GM23338 (cell line): ENCODE data around the gene RFESD. TPM values are rescaled to one million over a fixed set of nuclear protein-coding genes. Genes with fewer than 3 reads are reported as not detected.

Experiments
- ATAC-seq: fragments of 200-7000 bp; cut with Tn5 transposase; 3 replicates; pipeline ENCODE4 v1.9.1; 2020
- DNase-seq: peaks from one replicate; pipeline ENCODE4 v3.0.0-alpha.2; 2015; ENCODE audit warnings: low spot score
- H2AFZ ChIP-seq: fragments of 200-600 bp; sonication (generic); 2 replicates; pipeline ENCODE4 v1.8.0; 2016; ENCODE audit warnings: antibody characterized with exemption, mild to moderate bottlenecking, moderate library complexity
- H3F3A ChIP-seq: fragments of 200-600 bp; sonication (generic); replicated peaks from 2 replicates; pipeline ENCODE4 v1.8.0; 2017; ENCODE audit warnings: antibody characterized with exemption, mixed run types, low read depth
- H3K27ac ChIP-seq: fragments of 200-600 bp; sonication (generic); 2 replicates; pipeline ENCODE4 v1.6.1; 2016; ENCODE audit warnings: low read depth
- H3K27me3 ChIP-seq: fragments of 200-600 bp; sonication (generic); 2 replicates; pipeline ENCODE4 v1.8.0; 2016; ENCODE audit warnings: mild to moderate bottlenecking, mixed run types, moderate library complexity; ENCODE audit not compliant: insufficient read depth
- H3K36me3 ChIP-seq: fragments of 200-600 bp; sonication (generic); 2 replicates; pipeline ENCODE4 v1.8.0; 2016; ENCODE audit warnings: mild to moderate bottlenecking; ENCODE audit not compliant: insufficient read depth
- H3K4me1 ChIP-seq: fragments of 200-600 bp; sonication (generic); 2 replicates; pipeline ENCODE4 v1.8.0; 2016; ENCODE audit warnings: mild to moderate bottlenecking, moderate library complexity; ENCODE audit not compliant: insufficient read depth
- H3K4me2 ChIP-seq: fragments of 200-600 bp; sonication (generic); 2 replicates; pipeline ENCODE4 v1.7.1; 2017; ENCODE audit warnings: mixed run types
- H3K4me3 ChIP-seq: fragments of 200-600 bp; sonication (generic); 2 replicates; pipeline ENCODE4 v1.6.1; 2016; ENCODE audit warnings: mixed run types
- H3K79me2 ChIP-seq: fragments of 200-600 bp; sonication (generic); replicated peaks from 2 replicates; pipeline ENCODE4 v1.8.0; 2017; ENCODE audit warnings: mild to moderate bottlenecking; ENCODE audit not compliant: insufficient read depth
- H3K9me2 ChIP-seq: fragments of 200-600 bp; sonication (generic); 2 replicates; pipeline ENCODE4 v1.8.0; 2017; ENCODE audit not compliant: insufficient read depth
- H4K20me1 ChIP-seq: fragments of 200-600 bp; sonication (generic); replicated peaks from 2 replicates; pipeline ENCODE4 v1.8.0; 2017; ENCODE audit warnings: mild to moderate bottlenecking; ENCODE audit not compliant: insufficient read depth
- H3K27ac Mint-ChIP-seq: 2 replicates; pipeline ENCODE4 v1.8.0; 2020; ENCODE audit warnings: inconsistent platforms, mild to moderate bottlenecking, moderate library complexity, mixed read lengths
- H3K27me3 Mint-ChIP-seq: 3 replicates; pipeline ENCODE4 v1.8.0; 2022; ENCODE audit warnings: low read depth, mild to moderate bottlenecking, moderate library complexity, mixed read lengths, inconsistent platforms; ENCODE audit not compliant: insufficient read depth, poor library complexity
- H3K36me3 Mint-ChIP-seq: 3 replicates; pipeline ENCODE4 v1.8.0; 2021; ENCODE audit warnings: low read depth, mild to moderate bottlenecking, inconsistent platforms, moderate library complexity, mixed read lengths
- H3K4me1 Mint-ChIP-seq: 3 replicates; pipeline ENCODE4 v1.8.0; 2020; ENCODE audit warnings: mild to moderate bottlenecking, inconsistent platforms, mixed read lengths
- H3K4me3 Mint-ChIP-seq: 3 replicates; pipeline ENCODE4 v1.8.0; 2021; ENCODE audit warnings: moderate library complexity, mild to moderate bottlenecking, inconsistent platforms, mixed read lengths
- H3K9me3 Mint-ChIP-seq: 3 replicates; pipeline ENCODE4 v1.8.0; 2020; ENCODE audit warnings: moderate library complexity, mild to moderate bottlenecking, inconsistent platforms, mixed read lengths
- CREB1 ChIP-seq: fragments of 250-450 bp; sonication (Bioruptor Pico); IDR thresholded peaks from 2 replicates; pipeline ENCODE4 v1.5.0; 2020; ENCODE audit warnings: low read depth, mild to moderate bottlenecking, moderate library complexity
- CTCF ChIP-seq, 2 experiments: fragments of 200-600 bp in 1 of 2; sonication (generic) in 1 of 2; conservative IDR thresholded peaks; 2 replicates each; pipeline versions ENCODE4 v1.5.1 to v1.6.1; 2016 to 2017; ENCODE audit warnings: antibody characterized with exemption in 2 of 2, low read depth in 2 of 2, mild to moderate bottlenecking in 2 of 2, moderate library complexity in 1 of 2
- ETS1 ChIP-seq: IDR thresholded peaks from 2 replicates; pipeline ENCODE4 v1.6.1; 2016; ENCODE audit warnings: antibody characterized with exemption
- EZH2 ChIP-seq: fragments of 200-600 bp; sonication (generic); IDR thresholded peaks from one replicate; pipeline ENCODE4 v1.8.0; 2017; ENCODE audit warnings: antibody characterized with exemption, mild to moderate bottlenecking, low read depth; ENCODE audit not compliant: unreplicated experiment
- NANOG ChIP-seq: IDR thresholded peaks from 2 replicates; pipeline ENCODE4 v1.6.1; 2016; ENCODE audit warnings: antibody characterized with exemption, borderline replicate concordance
- POLR2AphosphoS5 ChIP-seq: IDR thresholded peaks from 2 replicates; pipeline ENCODE4 v1.6.1; 2016; ENCODE audit warnings: antibody characterized with exemption, low read depth
- REST ChIP-seq: IDR thresholded peaks from one replicate; pipeline ENCODE4 v1.6.1; 2018; ENCODE audit warnings: antibody characterized with exemption; ENCODE audit not compliant: unreplicated experiment
- ZNF114 ChIP-seq: fragments of 250-450 bp; sonication (Bioruptor Pico); IDR thresholded peaks from 2 replicates; pipeline ENCODE4 v1.5.0; 2020; ENCODE audit warnings: mild to moderate bottlenecking, moderate library complexity
- polyA plus RNA-seq: library from polyadenylated mRNA; unstranded; fragments of >200 nt; fragmentation: Nextera tagmentation; extraction: Ambion mirVana; gene quantifications from 2 replicates; pipeline ENCODE4 v1.2.1, GENCODE V29; 2016
- total RNA-seq: library from RNA; depleted of rRNA; stranded (reverse); fragments of >200 nt; shearing (Covaris generic); gene quantifications from 2 replicates; pipeline ENCODE4 v1.2.3, GENCODE V29; 2014

Gene RFESD
- total and polyA plus RNA-seq, 2 experiments from 2014 or later: 2.4 to 6.9 TPM

GRCh38 chr5:95619514-95620029, 27.0 kb upstream of the RFESD start:
- Histone ChIP-seq H2AFZ (peak overlapping the region; percentile 97), H3K4me2 (peak overlapping the region; percentile 78)
- ATAC-seq: peak; percentile 36

GRCh38 chr5:95620030-95620869, 26.3 kb upstream of the RFESD start, which contains the start of gene GPR150:
GPR150 (plus strand) TSS chr5:95620087; CDS start chr5:95620276, 189 bp downstream.
- peak within 1 kb of the TSS; percentile 82 for H3K4me3 Mint-ChIP-seq
- no peak within 1 kb of the TSS for H3K27ac ChIP-seq
- peak within 1 kb of the TSS; percentile 62 for H3K4me3 ChIP-seq
- peaks cover 3% of the 10 kb centered on the region; the same call in 1 of the 3 replicates for H3K36me3 Mint-ChIP-seq
- peaks cover 5% of the 10 kb centered on the region; the same call in 2 of the 3 replicates for H3K9me3 Mint-ChIP-seq
- no peaks in the 10 kb centered on the region for H3F3A ChIP-seq
- H3K4me2 ChIP-seq: peak within 1 kb of the TSS; percentile 78
- peaks cover 65% of the 10 kb centered on the region for H3K27me3 ChIP-seq
- H3K79me2 ChIP-seq: no peaks in the 10 kb centered on the region
- peaks cover 7% of the 10 kb centered on the region; the same call in 1 of the 2 replicates for H3K9me2 ChIP-seq
- peaks cover 7% of the 10 kb centered on the region; the same call in 1 of the 2 replicates for H3K4me1 ChIP-seq
- H3K27me3 Mint-ChIP-seq: peaks cover 43% of the 10 kb centered on the region
- no peaks in the 10 kb centered on the region for H4K20me1 ChIP-seq
- DNase-seq (peak; percentile 66), ATAC-seq (peak; percentile 61)
- peak within 1 kb of the TSS; percentile 97 for H2AFZ ChIP-seq
- no peaks in the 10 kb centered on the region for H3K36me3 ChIP-seq
- no peak within 1 kb of the TSS for H3K27ac Mint-ChIP-seq
- peaks cover 13% of the 10 kb centered on the region for H3K4me1 Mint-ChIP-seq
- TF ChIP-seq ETS1: no peak
- no peak for TF ChIP-seq CTCF (conservative IDR thresholded peaks at IDR 0.05; ENCODE audit: low read depth in 2 of 2)
- no peak for TF ChIP-seq EZH2
- TF ChIP-seq POLR2AphosphoS5: no peak
- no peak for TF ChIP-seq CREB1
- no peak for TF ChIP-seq REST
- no peak for TF ChIP-seq NANOG
- TF ChIP-seq ZNF114 (CRISPR knock-in tag): no peak

More at GRCh38 chr5:95619514-95620029, 27.0 kb upstream of the RFESD start:
- Mint-ChIP-seq H3K36me3 (peaks cover 3% of the 10 kb centered on the region; the same call in 1 of the 3 replicates), H3K27me3 (peaks cover 43% of the 10 kb centered on the region), H3K4me3 (peak overlapping the region; percentile 82), H3K4me1 (peaks cover 13% of the 10 kb centered on the region), H3K9me3 (peaks cover 5% of the 10 kb centered on the region), H3K27ac (no peak overlapping the region)
- Histone ChIP-seq H3K36me3 (no peaks in the 10 kb centered on the region), H3K27me3 (peaks cover 65% of the 10 kb centered on the region), H3F3A (no peaks in the 10 kb centered on the region), H3K27ac (no peak overlapping the region), H3K4me3 (peak overlapping the region; percentile 62), H3K79me2 (no peaks in the 10 kb centered on the region), H3K9me2 (peaks cover 6% of the 10 kb centered on the region; the same call in 1 of the 2 replicates), H4K20me1 (no peaks in the 10 kb centered on the region), H3K4me1 (peaks cover 7% of the 10 kb centered on the region; the same call in 1 of the 2 replicates)
- no peak for DNase-seq
- TF ChIP-seq CREB1 (no peak), EZH2 (peak; percentile 56)
